NCI-H345 treated with DMSO at 0.1 percent for 48 hours (cell line): ENCODE results near the gene FYB1.

Experiments used
- DNase-seq: peaks from one replicate; lab custom pipeline; 2025; ENCODE audit not compliant: unreplicated experiment; lab: John Stamatoyannopoulos, UW

The FYB1 gene

GRCh38 chr5:39099831-39100230 is 119.5 kb downstream of the FYB1 start:
- DNase-seq: no peak

GRCh38 chr5:39093352-39093751 is 126.0 kb downstream of the FYB1 start:
- no peak for DNase-seq

GRCh38 chr5:39092581-39093351 is 126.6 kb downstream of the FYB1 start:
- DNase-seq: no peak

GRCh38 chr5:39091940-39092580 is 127.3 kb downstream of the FYB1 start:
- DNase-seq: no peak

GRCh38 chr5:39083968-39084367 is 135.4 kb downstream of the FYB1 start:
- DNase-seq: no peak

- DNase-seq: no peak
Measured at GRCh38 chr5:39082995-39083394, 136.4 kb downstream of the FYB1 start.

GRCh38 chr5:39080597-39081204 is 138.7 kb downstream of the FYB1 start:
- DNase-seq: peak; percentile 17

- DNase-seq: no peak
Measured at GRCh38 chr5:39080168-39080567, 139.2 kb downstream of the FYB1 start.

- no peak for DNase-seq
Measured at GRCh38 chr5:39079147-39079546, 140.2 kb downstream of the FYB1 start.

GRCh38 chr5:39076757-39077728 is 142.3 kb downstream of the FYB1 start:
- no peak for DNase-seq

GRCh38 chr5:39076101-39076756 is 143.1 kb downstream of the FYB1 start:
- no peak for DNase-seq

GRCh38 chr5:39074017-39074814 is 145.1 kb downstream of the FYB1 start, which contains the start of gene RICTOR:
TSS of gene RICTOR (minus strand) at chr5:39074399. CDS start at chr5:39074377, 22 bp downstream.
- DNase-seq: peak; percentile 69

GRCh38 chr5:39073767-39074016 is 145.7 kb downstream of the FYB1 start:
- no peak for DNase-seq

- peak; percentile 29 for DNase-seq
Measured at GRCh38 chr5:39072925-39073766, 146.2 kb downstream of the FYB1 start.

- no peak for DNase-seq
Measured at GRCh38 chr5:39068099-39068498, 151.3 kb downstream of the FYB1 start.

GRCh38 chr5:39064450-39064849 is 154.9 kb downstream of the FYB1 start:
- no peak for DNase-seq

GRCh38 chr5:39063037-39063436 is 156.3 kb downstream of the FYB1 start:
- DNase-seq: no peak

- DNase-seq: no peak
Measured at GRCh38 chr5:39062530-39062929, 156.8 kb downstream of the FYB1 start.

- DNase-seq: no peak
Measured at GRCh38 chr5:39062104-39062503, 157.3 kb downstream of the FYB1 start.
